ENCODE measurements around the gene ASB15.
"Not testable (repeated sequence)": the region's sequence is repeated elsewhere in the genome, so short reads cannot be mapped to it uniquely, and the experiment has no call there.

- TF ChIP-seq, protein P1, sequence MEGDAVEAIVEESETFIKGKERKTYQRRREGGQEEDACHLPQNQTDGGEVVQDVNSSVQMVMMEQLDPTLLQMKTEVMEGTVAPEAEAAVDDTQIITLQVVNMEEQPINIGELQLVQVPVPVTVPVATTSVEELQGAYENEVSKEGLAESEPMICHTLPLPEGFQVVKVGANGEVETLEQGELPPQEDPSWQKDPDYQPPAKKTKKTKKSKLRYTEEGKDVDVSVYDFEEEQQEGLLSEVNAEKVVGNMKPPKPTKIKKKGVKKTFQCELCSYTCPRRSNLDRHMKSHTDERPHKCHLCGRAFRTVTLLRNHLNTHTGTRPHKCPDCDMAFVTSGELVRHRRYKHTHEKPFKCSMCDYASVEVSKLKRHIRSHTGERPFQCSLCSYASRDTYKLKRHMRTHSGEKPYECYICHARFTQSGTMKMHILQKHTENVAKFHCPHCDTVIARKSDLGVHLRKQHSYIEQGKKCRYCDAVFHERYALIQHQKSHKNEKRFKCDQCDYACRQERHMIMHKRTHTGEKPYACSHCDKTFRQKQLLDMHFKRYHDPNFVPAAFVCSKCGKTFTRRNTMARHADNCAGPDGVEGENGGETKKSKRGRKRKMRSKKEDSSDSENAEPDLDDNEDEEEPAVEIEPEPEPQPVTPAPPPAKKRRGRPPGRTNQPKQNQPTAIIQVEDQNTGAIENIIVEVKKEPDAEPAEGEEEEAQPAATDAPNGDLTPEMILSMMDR (IDR thresholded peaks at IDR 0.05): not testable (repeated sequence)
- not testable (repeated sequence) for TF ChIP-seq REST (IDR thresholded peaks at IDR 0.05; ENCODE audit: insufficient read depth in 1 of 2, low read depth in 2 of 2, low read length in 1 of 2); POLR2AphosphoS5 (IDR thresholded peaks at IDR 0.05; ENCODE audit: low read depth, low read length); SIN3A (IDR thresholded peaks at IDR 0.05; ENCODE audit: borderline replicate concordance, insufficient read depth, low read depth, low read length)
These were observed 49.5 kb upstream of the ASB15 start for GRCh38 chr7:123552134-123552533.

All from Panc1 (cell line).